Hepatocyte (in vitro differentiated cells): ENCODE results near the gene KCNS3. TPM values are rescaled to one million over a fixed set of nuclear protein-coding genes. Genes with fewer than 3 reads are reported as not detected.

ENCODE experiments used
- DNase-seq: peaks from one replicate; pipeline ENCODE4 v3.0.0-alpha.2; 2016; ENCODE audit warnings: low spot score
- H2AFZ ChIP-seq: fragments of 200-600 bp; sonication (generic); 2 replicates; pipeline ENCODE4 v1.6.0; 2016; ENCODE audit warnings: antibody characterized with exemption, mild to moderate bottlenecking
- H3K27ac ChIP-seq: fragments of 200-600 bp; sonication (generic); 2 replicates; pipeline ENCODE4 v1.5.1; 2016; ENCODE audit warnings: mild to moderate bottlenecking
- H3K27me3 ChIP-seq: fragments of 200-600 bp; sonication (generic); 2 replicates; pipeline ENCODE4 v1.6.1; 2016
- H3K36me3 ChIP-seq: fragments of 200-600 bp; sonication (generic); replicated peaks from 2 replicates; pipeline ENCODE4 v1.5.1; 2016; ENCODE audit warnings: low read depth; ENCODE audit not compliant: insufficient read depth
- H3K4me1 ChIP-seq: fragments of 200-600 bp; sonication (generic); 2 replicates; pipeline ENCODE4 v1.5.1; 2016; ENCODE audit warnings: mild to moderate bottlenecking, moderate library complexity; ENCODE audit not compliant: insufficient read depth
- H3K4me2 ChIP-seq: fragments of 200-600 bp; sonication (generic); 2 replicates; pipeline ENCODE4 v1.6.0; 2016
- H3K4me3 ChIP-seq: fragments of 200-600 bp; sonication (generic); 2 replicates; pipeline ENCODE4 v1.5.1; 2016; ENCODE audit warnings: mild to moderate bottlenecking
- H3K79me2 ChIP-seq: fragments of 200-600 bp; sonication (generic); 2 replicates; pipeline ENCODE4 v1.6.0; 2017; ENCODE audit warnings: mild to moderate bottlenecking
- H3K9me2 ChIP-seq: fragments of 200-600 bp; sonication (generic); replicated peaks from 2 replicates; pipeline ENCODE4 v1.6.0; 2017; ENCODE audit warnings: mild to moderate bottlenecking; ENCODE audit not compliant: insufficient read depth
- H3K9me3 ChIP-seq: fragments of 200-600 bp; sonication (generic); 2 replicates; pipeline ENCODE4 v1.5.1; 2016; ENCODE audit warnings: low read depth, mild to moderate bottlenecking
- H4K20me1 ChIP-seq: fragments of 200-600 bp; sonication (generic); 2 replicates; pipeline ENCODE4 v1.6.0; 2016; ENCODE audit warnings: mild to moderate bottlenecking; ENCODE audit not compliant: insufficient read depth, poor library complexity, severe bottlenecking
- EZH2 ChIP-seq: fragments of 200-600 bp; sonication (generic); IDR thresholded peaks from 2 replicates; pipeline ENCODE4 v1.6.1; 2016; ENCODE audit warnings: antibody characterized with exemption, mild to moderate bottlenecking, borderline replicate concordance
- EZH2phosphoT487 ChIP-seq: fragments of 200-600 bp; sonication (generic); IDR thresholded peaks from one replicate; pipeline ENCODE4 v1.6.1; 2018; ENCODE audit warnings: antibody characterized with exemption, mild to moderate bottlenecking, low read depth, moderate library complexity; ENCODE audit not compliant: unreplicated experiment, severe bottlenecking
- WGBS: methylation state at CpG from one replicate; pipeline ENCODE4 v1.1.6; 2016; ENCODE audit warnings: low lambda C conversion rate; ENCODE audit errors: missing lambda C conversion rate; 5-methylcytosine and 5-hydroxymethylcytosine counted together
- polyA plus RNA-seq: library from polyadenylated mRNA; unstranded; fragments of >200 nt; fragmentation: Nextera tagmentation; extraction: Ambion mirVana; gene quantifications from 2 replicates; pipeline ENCODE4 v1.2.1, GENCODE V29; 2016
- total RNA-seq: library from RNA; depleted of rRNA; stranded (reverse); fragments of >200 nt; gene quantifications from 2 replicates; pipeline ENCODE4 v1.2.3, GENCODE V29; 2014
- TF ChIP-seq, protein P1 (sequence below): fragments of 200-600 bp; sonication (generic); IDR thresholded peaks from 2 replicates; pipeline ENCODE4 v1.5.1; 2016; ENCODE audit warnings: antibody characterized with exemption, mild to moderate bottlenecking; ENCODE audit not compliant: poor library complexity

The KCNS3 gene
- total and polyA plus RNA-seq, 2 experiments from 2014 or later: 4.8 TPM

DNA sequence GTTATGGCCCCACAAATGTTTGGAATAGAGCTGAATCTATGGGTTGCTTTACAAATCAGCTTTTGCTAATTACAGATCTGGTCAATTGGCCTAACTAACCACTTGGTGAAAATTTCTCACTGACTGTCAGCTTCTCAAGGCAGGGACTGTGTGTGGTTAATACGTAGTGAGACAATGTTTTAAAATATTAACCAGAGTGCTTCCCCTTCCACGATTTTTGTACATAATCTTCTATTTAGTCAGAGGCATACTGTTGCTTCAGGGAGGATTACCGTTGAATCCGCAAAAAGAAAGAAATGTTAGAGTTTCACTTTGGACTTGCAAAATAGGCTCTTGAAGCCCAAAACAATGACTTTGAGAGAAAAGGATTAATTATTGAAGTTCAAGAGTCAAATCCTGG is 14.9 kb upstream of the KCNS3 start:
- no peak for DNase-seq
- Histone ChIP-seq H3K4me1 (no peaks in the 10 kb centered on the region), H3K4me2 (no peak overlapping the region), H3K36me3 (no peaks in the 10 kb centered on the region), H3K79me2 (no peaks in the 10 kb centered on the region), H4K20me1 (no peaks in the 10 kb centered on the region), H3K27me3 (peaks cover 6% of the 10 kb centered on the region), H3K27ac (no peak overlapping the region), H3K9me2 (no peaks in the 10 kb centered on the region), H3K4me3 (no peak overlapping the region), H3K9me3 (no peaks in the 10 kb centered on the region), H2AFZ (no peak overlapping the region)
- 46% methylated on average over 4 of the region's 4 CpGs for WGBS
- TF ChIP-seq EZH2: no peak
- TF ChIP-seq, protein P1, sequence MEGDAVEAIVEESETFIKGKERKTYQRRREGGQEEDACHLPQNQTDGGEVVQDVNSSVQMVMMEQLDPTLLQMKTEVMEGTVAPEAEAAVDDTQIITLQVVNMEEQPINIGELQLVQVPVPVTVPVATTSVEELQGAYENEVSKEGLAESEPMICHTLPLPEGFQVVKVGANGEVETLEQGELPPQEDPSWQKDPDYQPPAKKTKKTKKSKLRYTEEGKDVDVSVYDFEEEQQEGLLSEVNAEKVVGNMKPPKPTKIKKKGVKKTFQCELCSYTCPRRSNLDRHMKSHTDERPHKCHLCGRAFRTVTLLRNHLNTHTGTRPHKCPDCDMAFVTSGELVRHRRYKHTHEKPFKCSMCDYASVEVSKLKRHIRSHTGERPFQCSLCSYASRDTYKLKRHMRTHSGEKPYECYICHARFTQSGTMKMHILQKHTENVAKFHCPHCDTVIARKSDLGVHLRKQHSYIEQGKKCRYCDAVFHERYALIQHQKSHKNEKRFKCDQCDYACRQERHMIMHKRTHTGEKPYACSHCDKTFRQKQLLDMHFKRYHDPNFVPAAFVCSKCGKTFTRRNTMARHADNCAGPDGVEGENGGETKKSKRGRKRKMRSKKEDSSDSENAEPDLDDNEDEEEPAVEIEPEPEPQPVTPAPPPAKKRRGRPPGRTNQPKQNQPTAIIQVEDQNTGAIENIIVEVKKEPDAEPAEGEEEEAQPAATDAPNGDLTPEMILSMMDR: no peak

DNA sequence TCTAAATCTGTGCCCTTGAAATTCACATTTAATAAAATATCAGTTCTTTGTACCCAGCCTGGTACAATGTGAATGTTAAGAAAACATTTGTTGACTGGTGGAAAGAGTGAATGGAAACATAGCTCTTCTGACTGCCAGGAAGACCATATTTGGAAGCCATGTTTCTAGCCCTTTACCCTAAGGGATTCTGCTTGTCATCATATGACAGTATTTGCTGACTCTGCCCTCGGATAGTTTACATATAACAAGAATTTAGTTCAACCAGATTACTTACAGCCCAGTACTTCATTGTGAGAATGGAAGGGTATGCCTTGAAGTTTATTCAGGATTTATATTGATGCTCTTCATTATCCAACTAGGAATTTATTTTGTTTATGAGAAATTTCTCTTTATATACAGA is 13.8 kb upstream of the KCNS3 start:
- no peaks in the 10 kb centered on the region for H3K4me1 ChIP-seq
- no peaks in the 10 kb centered on the region for H3K9me2 ChIP-seq
- H3K79me2 ChIP-seq: no peaks in the 10 kb centered on the region
- H3K36me3 ChIP-seq: no peaks in the 10 kb centered on the region
- no peak overlapping the region for H3K4me3 ChIP-seq
- no peaks in the 10 kb centered on the region for H3K9me3 ChIP-seq
- 46% methylated on average over 1 of the region's 1 CpG for WGBS
- H3K27me3 ChIP-seq: peaks cover 10% of the 10 kb centered on the region
- TF ChIP-seq, protein P1: no peak
- TF ChIP-seq EZH2 (no peak), EZH2phosphoT487 (no peak)
- no peak overlapping the region for H3K27ac ChIP-seq
- no peak overlapping the region for H2AFZ ChIP-seq
- DNase-seq: no peak
- no peak overlapping the region for H3K4me2 ChIP-seq
- H4K20me1 ChIP-seq: no peaks in the 10 kb centered on the region

DNA sequence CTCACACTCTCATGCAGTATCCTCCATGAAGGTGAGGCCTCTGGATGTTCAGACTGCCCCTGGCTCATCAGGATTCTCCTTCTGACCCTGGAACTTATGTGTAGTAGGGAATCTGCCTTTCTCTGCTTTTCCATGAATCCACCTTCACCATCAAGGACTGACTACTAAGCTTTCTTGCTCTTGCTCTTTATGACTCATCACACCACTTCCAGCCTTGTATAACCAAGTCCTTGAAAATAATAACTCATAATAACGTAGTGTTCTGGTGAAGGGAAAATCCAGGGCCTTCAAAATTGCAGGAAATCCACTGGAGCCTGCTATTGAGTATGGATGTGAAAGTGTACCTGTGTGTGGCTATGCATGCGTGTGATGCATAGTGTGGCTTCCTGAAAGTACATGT is 11.3 kb upstream of the KCNS3 start:
- Histone ChIP-seq H3K4me1 (no peaks in the 10 kb centered on the region), H2AFZ (no peak overlapping the region), H3K79me2 (no peaks in the 10 kb centered on the region), H3K27ac (no peak overlapping the region), H3K4me2 (no peak overlapping the region), H3K9me2 (no peaks in the 10 kb centered on the region), H3K36me3 (no peaks in the 10 kb centered on the region), H3K9me3 (no peaks in the 10 kb centered on the region), H3K4me3 (no peak overlapping the region), H4K20me1 (no peaks in the 10 kb centered on the region), H3K27me3 (peaks cover 9% of the 10 kb centered on the region)
- TF ChIP-seq EZH2phosphoT487 (no peak), EZH2 (no peak)
- TF ChIP-seq, protein P1: no peak
- 92% methylated on average over 2 of the region's 2 CpGs for WGBS
- DNase-seq: no peak

DNA sequence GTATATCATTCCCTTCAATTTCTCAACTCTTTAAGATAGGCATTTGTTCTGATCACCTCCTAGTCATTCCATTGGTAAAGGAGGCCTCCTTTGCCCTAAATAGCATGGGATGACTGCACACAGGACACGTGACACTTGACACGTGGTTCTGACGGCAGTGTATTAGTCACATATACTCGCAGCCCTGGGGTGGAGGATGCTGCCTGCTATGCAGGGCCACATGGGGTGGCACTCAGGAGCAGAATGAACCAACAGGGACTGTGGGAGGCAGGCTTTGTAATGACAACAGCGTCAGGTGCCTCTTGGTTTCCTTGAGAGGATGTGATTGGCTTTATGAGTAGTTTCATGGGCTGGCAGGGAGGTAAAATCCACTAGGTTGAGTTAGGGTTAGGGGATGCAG is 9.3 kb upstream of the KCNS3 start:
- H3K79me2 ChIP-seq: no peaks in the 10 kb centered on the region
- H4K20me1 ChIP-seq: no peaks in the 10 kb centered on the region
- no peak overlapping the region for H3K4me3 ChIP-seq
- no peak for DNase-seq
- no peaks in the 10 kb centered on the region for H3K4me1 ChIP-seq
- no peak overlapping the region for H3K4me2 ChIP-seq
- no peak overlapping the region for H3K27ac ChIP-seq
- 89% methylated on average over 5 of the region's 5 CpGs for WGBS
- TF ChIP-seq EZH2: no peak
- TF ChIP-seq EZH2phosphoT487: no peak
- TF ChIP-seq, protein P1: no peak
- H3K9me3 ChIP-seq: no peaks in the 10 kb centered on the region
- no peaks in the 10 kb centered on the region for H3K36me3 ChIP-seq
- H2AFZ ChIP-seq: no peak overlapping the region
- H3K27me3 ChIP-seq: peaks cover 23% of the 10 kb centered on the region
- no peaks in the 10 kb centered on the region for H3K9me2 ChIP-seq
